ENCODE results near the gene FIBCD1. TPM values are rescaled to one million over a fixed set of nuclear protein-coding genes. Genes with fewer than 3 reads are reported as not detected.

Gene FIBCD1
- total and polyA plus RNA-seq, 2 of the 8 experiments (the other 6 are each of a cell fraction or from before 2014, with no cell fraction given): 6.1 to 8.8 TPM

- POLR2A ChIA-PET (ENCODE audit: partially characterized antibody): interaction anchor here (1.0 kb wide), 1 partner anchor 10 kb away, joined by 4 read pairs; no protein-coding TSS in a partner anchor
- Histone ChIP-seq H3K79me2 (ENCODE audit: control insufficient read depth in 1 of 2, insufficient read depth in 2 of 2, low read length in 2 of 2) (no peaks in the 10 kb centered on the region), H2BK120ac (replicated peaks; ENCODE audit: low read depth, low read length) (no peak overlapping the region), H3K9me3 (ENCODE audit: insufficient read depth in 2 of 2, low read depth in 1 of 2, low read length in 1 of 2) (no peaks in the 10 kb centered on the region), H2AK5ac (ENCODE audit: low read depth, low read length) (no peak overlapping the region), H2BK20ac (ENCODE audit: low read length) (no peak overlapping the region), H3K9ac (replicated peaks in 1 of 4; ENCODE audit: extremely low read depth in 1 of 4, low read depth in 3 of 4, low read length in 3 of 4) (no peak overlapping the region), H3K27ac (ENCODE audit: low read depth, low read length) (no peak overlapping the region), H3K4me2 (ENCODE audit: insufficient read depth in 1 of 2, low read depth in 2 of 2, low read length in 2 of 2) (no peak overlapping the region), H3K4me3 (ENCODE audit: extremely low read depth in 1 of 4, insufficient read depth in 2 of 4, low read depth in 3 of 4, low read length in 4 of 4) (no peak overlapping the region), H3K18ac (ENCODE audit: extremely low read depth, low read length) (no peak overlapping the region), H3K23ac (ENCODE audit: insufficient read length) (no peak overlapping the region), H4K20me1 (replicated peaks in 1 of 2; ENCODE audit: control insufficient read depth in 1 of 2, insufficient read depth in 2 of 2, low read length in 2 of 2) (no peaks in the 10 kb centered on the region), H4K91ac (replicated peaks; ENCODE audit: insufficient read length, low read length) (no peak overlapping the region), H3K14ac (ENCODE audit: insufficient read length) (no peak overlapping the region), H3K23me2 (ENCODE audit: low read depth, low read length) (peaks cover 4% of the 10 kb centered on the region; the same call in 1 of the 2 replicates), H3K27me3 (replicated peaks in 1 of 4; ENCODE audit: control insufficient read depth in 3 of 4, extremely low read depth in 1 of 4, insufficient read depth in 3 of 4, low read length in 3 of 4) (no peaks in the 10 kb centered on the region; a peak in 1 of 7 replicates), H4K8ac (ENCODE audit: extremely low read depth, insufficient read depth, low read length) (no peak overlapping the region), H3K36me3 (ENCODE audit: control insufficient read depth in 2 of 4, insufficient read depth in 4 of 4, low read length in 3 of 4) (no peaks in the 10 kb centered on the region), H2BK5ac (ENCODE audit: low read depth, low read length) (no peak overlapping the region), H2AFZ (ENCODE audit: low read length) (no peak overlapping the region), H3K79me1 (ENCODE audit: low read depth, low read length) (no peaks in the 10 kb centered on the region), H3K4me1 (replicated peaks in 1 of 4; ENCODE audit: control insufficient read depth in 3 of 4, insufficient read depth in 4 of 4, low read length in 3 of 4) (peaks cover 0 to 3% (median 0%) of the 10 kb centered on the region in 4 experiments; a peak in 1 of 7 replicates), H3K56ac (replicated peaks; ENCODE audit: insufficient read length, low read depth, low read length) (no peak overlapping the region), H3K4ac (replicated peaks; ENCODE audit: insufficient read length, low read depth, low read length) (no peak overlapping the region), H2BK12ac (ENCODE audit: low read depth, low read length) (no peak overlapping the region), H2BK15ac (ENCODE audit: low read length) (no peak overlapping the region), H4K5ac (ENCODE audit: insufficient read length, low read depth, low read length) (no peak overlapping the region)
- no peak for DNase-seq (ENCODE audit: low read depth in 1 of 2, low spot score in 2 of 2)
- WGBS, 2 experiments (ENCODE audit: extremely low coverage in 1 of 2, insufficient coverage in 1 of 2, insufficient read length in 1 of 2, insufficient replicate concordance in 2 of 2, low coverage in 1 of 2, low lambda C conversion rate in 2 of 2, missing lambda C conversion rate in 1 of 2): 81% methylated on average over 18 of the region's 19 CpGs; no CpG with 5 or more reads in 1 of the 2 experiments
- CTCF ChIA-PET (ENCODE audit: partially characterized antibody): interaction anchor here (0.8 to 3.3 kb wide), 17 partner anchors 10 to 241 kb away, joined by 3 to 17 read pairs (median 4); no protein-coding TSS in a partner anchor
- TF ChIP-seq JUN (IDR thresholded peaks at IDR 0.05; ENCODE audit: low read depth, low read length) (no peak), CTCF (IDR thresholded peaks at IDR 0.05; ENCODE audit: control extremely low read depth in 1 of 3, insufficient read depth in 1 of 3, low read depth in 1 of 3, low read length in 3 of 3) (peak in 2 of 3 experiments; percentile 9 to 12; a peak in 2 of 4 replicates)
- FAIRE-seq: no peak
These were observed 34.1 kb upstream of the FIBCD1 start for GRCh38 chr9:130972957-130973685.
